T47D (cell line): Measurements from ENCODE around the gene SGIP1.
"Not testable (repeated sequence)": the region's sequence is repeated elsewhere in the genome, so short reads cannot be mapped to it uniquely, and the experiment has no call there.

Experiments
- DNase-seq, 2 experiments: peaks; one replicate each; pipeline versions ENCODE4 v3.0.0 to v3.0.0-alpha.2; 2011 to 2012; ENCODE audit warnings: low read depth in 1 of 2, low spot score in 1 of 2
- JUND ChIP-seq: IDR thresholded peaks from 2 replicates; pipeline ENCODE4 v1.6.1; 2012; ENCODE audit warnings: low read depth
- in situ Hi-C: cut with HindIII; loops from 2 replicates; pipeline ENCODE4 v1.10.0; 2016; ENCODE audit warnings: low sequenced_read_pairs, low pct_unique_long_range_greater_than_20kb

SGIP1 gene

DNA sequence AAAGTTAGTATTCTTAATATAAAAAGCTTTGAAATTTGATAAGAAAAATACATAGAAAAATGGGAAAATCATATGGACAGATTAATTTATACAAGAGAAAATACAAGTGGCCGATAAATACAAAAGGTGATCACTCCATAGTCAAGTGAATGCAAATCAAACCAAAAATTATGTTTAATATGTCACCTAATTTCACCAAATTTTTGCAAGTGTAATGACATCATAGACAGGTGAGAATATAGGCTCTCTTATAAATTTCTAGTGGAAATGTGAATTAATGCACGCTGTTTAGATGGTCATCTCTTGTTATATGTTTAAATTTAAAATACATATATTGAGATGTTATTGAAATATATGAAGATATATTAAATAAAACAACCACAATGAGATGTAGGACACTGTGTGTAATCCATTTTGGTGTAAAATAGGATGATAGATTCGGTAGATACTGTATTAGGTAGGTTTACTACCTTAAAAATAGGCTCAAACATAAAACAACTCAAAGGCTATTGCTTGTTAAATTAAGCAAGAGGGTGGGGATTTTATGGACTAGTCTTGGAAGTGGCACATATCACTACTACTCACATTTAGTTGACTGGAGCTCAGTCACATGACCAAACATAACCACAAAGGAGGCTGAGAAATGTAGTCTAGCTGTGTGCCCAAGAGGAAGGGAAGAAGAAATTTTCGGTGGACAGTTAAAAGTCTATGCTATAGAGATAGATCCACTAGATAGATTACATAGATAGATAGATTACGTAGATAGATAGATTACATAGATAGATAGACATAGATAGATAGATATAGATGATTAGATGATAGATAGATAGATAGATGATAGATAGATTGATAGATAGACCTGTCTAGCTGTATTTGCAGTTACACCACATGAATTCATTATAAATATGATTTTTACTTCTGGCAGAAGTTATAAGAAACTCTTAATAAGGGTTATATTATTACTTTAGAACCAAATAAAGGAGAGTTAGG lies 258.0 kb downstream of the SGIP1 start:
- TF ChIP-seq JUND: no peak
- in situ Hi-C loops: no loop called here
- no peak for DNase-seq

DNA sequence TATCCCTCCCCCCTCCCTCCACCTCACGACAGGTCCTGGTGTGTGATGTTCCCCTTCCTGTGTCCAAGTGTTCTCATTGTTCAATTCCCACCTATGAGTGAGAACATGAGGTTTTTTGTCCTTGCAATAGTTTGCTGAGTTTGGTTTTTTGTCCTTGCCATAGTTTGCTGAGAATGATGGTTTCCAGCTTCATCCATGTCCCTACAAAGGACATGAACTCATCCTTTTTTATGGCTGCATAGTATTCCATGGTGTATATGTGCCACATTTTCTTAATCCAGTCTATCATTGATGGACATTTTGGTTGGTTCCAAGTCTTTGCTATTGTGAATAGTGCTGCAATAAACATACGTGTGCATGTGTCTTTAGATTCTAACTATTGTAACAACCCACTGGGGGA lies 261.9 kb downstream of the SGIP1 start:
- in situ Hi-C loops, DNase-seq: not testable (repeated sequence)
